Hair follicle dermal papilla cell (primary cell): ENCODE measurements around the gene ZNF804A. TPM values are rescaled to one million over a fixed set of nuclear protein-coding genes. Genes with fewer than 3 reads are reported as not detected.

Experiments
- total RNA-seq: library from RNA; depleted of rRNA; stranded (reverse); fragments of >200 nt; gene quantifications from 2 replicates; pipeline ENCODE4 v1.2.3, GENCODE V29; 2012

The ZNF804A gene
- 0.12 and 0.65 TPM in 2 replicates for total RNA-seq

GRCh38 chr2:184598316-184599053, at the start of gene ZNF804A:
TSS of gene ZNF804A (plus strand) at chr2:184598529. CDS start at chr2:184598960, 431 bp downstream.

